DND-41 (cell line): ENCODE measurements around the gene STXBP6.

Experiments used
- EZH2 ChIP-seq: IDR thresholded peaks from 3 replicates; pipeline ENCODE4 v1.6.1; 2012; ENCODE audit warnings: borderline replicate concordance, low read depth, mild to moderate bottlenecking, moderate library complexity, low read length, inconsistent platforms; ENCODE audit not compliant: severe bottlenecking
- TF ChIP-seq, protein P1 (sequence below): IDR thresholded peaks from 2 replicates; pipeline ENCODE4 v1.5.1; 2012; ENCODE audit warnings: borderline replicate concordance, low read length, moderate library complexity, mild to moderate bottlenecking; ENCODE audit not compliant: poor library complexity, severe bottlenecking; ENCODE audit errors: extremely low read depth

DNA sequence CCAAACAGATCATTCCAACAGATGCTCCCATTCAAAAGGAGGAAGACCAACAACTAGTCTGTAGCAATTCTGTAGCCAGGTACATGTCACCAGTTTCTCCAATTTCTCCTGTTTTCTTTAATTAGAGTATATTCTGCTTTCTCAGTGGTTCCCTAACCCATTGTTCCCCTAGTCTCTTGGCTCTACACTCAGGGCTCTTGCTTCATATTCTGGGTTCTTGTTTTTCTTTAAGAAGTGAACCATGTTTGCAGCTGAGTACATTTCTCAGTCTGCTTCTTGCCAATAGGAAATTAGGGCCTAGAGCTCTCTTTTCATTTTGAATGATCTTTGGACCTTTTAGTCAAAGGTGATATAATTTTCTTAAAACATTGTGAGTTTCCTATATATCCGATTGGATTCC is 29.4 kb upstream of the STXBP6 start:
- TF ChIP-seq, protein P1, sequence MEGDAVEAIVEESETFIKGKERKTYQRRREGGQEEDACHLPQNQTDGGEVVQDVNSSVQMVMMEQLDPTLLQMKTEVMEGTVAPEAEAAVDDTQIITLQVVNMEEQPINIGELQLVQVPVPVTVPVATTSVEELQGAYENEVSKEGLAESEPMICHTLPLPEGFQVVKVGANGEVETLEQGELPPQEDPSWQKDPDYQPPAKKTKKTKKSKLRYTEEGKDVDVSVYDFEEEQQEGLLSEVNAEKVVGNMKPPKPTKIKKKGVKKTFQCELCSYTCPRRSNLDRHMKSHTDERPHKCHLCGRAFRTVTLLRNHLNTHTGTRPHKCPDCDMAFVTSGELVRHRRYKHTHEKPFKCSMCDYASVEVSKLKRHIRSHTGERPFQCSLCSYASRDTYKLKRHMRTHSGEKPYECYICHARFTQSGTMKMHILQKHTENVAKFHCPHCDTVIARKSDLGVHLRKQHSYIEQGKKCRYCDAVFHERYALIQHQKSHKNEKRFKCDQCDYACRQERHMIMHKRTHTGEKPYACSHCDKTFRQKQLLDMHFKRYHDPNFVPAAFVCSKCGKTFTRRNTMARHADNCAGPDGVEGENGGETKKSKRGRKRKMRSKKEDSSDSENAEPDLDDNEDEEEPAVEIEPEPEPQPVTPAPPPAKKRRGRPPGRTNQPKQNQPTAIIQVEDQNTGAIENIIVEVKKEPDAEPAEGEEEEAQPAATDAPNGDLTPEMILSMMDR, result no peak
- TF ChIP-seq EZH2, result no peak
